ENCODE measurements around the gene AGK. TPM values are rescaled to one million over a fixed set of nuclear protein-coding genes. Genes with fewer than 3 reads are reported as not detected.

AGK gene
- total RNA-seq, 1 experiment from 2014 or later: 35.4 TPM

- no peak overlapping the region for H3K27ac Mint-ChIP-seq (ENCODE audit: low read depth, unreplicated experiment)
- ChIA-PET POLR2A (no interaction called here), CTCF (interaction anchor here (0.7 to 2.6 kb wide), 3 partner anchors 16 to 233 kb away, joined by 3 to 12 read pairs (median 3); no protein-coding TSS in a partner anchor)
These were observed 114.9 kb downstream of the AGK start for GRCh38 chr7:141666071-141666470.

GRCh38 chr7:141668853-141669252, 117.6 kb downstream of the AGK start:
- TF ChIP-seq, protein P1, sequence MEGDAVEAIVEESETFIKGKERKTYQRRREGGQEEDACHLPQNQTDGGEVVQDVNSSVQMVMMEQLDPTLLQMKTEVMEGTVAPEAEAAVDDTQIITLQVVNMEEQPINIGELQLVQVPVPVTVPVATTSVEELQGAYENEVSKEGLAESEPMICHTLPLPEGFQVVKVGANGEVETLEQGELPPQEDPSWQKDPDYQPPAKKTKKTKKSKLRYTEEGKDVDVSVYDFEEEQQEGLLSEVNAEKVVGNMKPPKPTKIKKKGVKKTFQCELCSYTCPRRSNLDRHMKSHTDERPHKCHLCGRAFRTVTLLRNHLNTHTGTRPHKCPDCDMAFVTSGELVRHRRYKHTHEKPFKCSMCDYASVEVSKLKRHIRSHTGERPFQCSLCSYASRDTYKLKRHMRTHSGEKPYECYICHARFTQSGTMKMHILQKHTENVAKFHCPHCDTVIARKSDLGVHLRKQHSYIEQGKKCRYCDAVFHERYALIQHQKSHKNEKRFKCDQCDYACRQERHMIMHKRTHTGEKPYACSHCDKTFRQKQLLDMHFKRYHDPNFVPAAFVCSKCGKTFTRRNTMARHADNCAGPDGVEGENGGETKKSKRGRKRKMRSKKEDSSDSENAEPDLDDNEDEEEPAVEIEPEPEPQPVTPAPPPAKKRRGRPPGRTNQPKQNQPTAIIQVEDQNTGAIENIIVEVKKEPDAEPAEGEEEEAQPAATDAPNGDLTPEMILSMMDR (IDR thresholded peaks at IDR 0.05; ENCODE audit: unreplicated experiment): no peak
- Mint-ChIP-seq H3K36me3 (ENCODE audit: insufficient read depth, unreplicated experiment) (peaks cover 19% of the 10 kb centered on the region), H3K4me3 (ENCODE audit: unreplicated experiment) (no peak overlapping the region), H3K4me1 (ENCODE audit: insufficient read depth, unreplicated experiment) (peaks cover under 1% of the 10 kb centered on the region), H3K27me3 (ENCODE audit: insufficient read depth, unreplicated experiment) (no peaks in the 10 kb centered on the region), H3K9me3 (ENCODE audit: unreplicated experiment) (no peaks in the 10 kb centered on the region), H3K27ac (ENCODE audit: low read depth, unreplicated experiment) (no peak overlapping the region)
- ChIA-PET POLR2A (interaction anchor here (1.1 kb wide), 1 partner anchor 8 kb away, joined by 6 read pairs; no protein-coding TSS in a partner anchor), CTCF (interaction anchor here (0.6 kb wide), 1 partner anchor 19 kb away, joined by 7 read pairs; no protein-coding TSS in a partner anchor)
- no TSS peak for BruUV-seq (replicated peaks)
- DNase-seq (ENCODE audit: unreplicated experiment): no peak
- intact Hi-C loops (cut with micrococcal nuclease): no loop called here

More at GRCh38 chr7:141666071-141666470, 114.9 kb downstream of the AGK start:
- no peaks in the 10 kb centered on the region for H3K9me3 Mint-ChIP-seq (ENCODE audit: unreplicated experiment)
- BruUV-seq (replicated peaks): no TSS peak
- H3K36me3 Mint-ChIP-seq (ENCODE audit: insufficient read depth, unreplicated experiment): peaks cover 25% of the 10 kb centered on the region
- no peak for DNase-seq (ENCODE audit: unreplicated experiment)
- H3K4me3 Mint-ChIP-seq (ENCODE audit: unreplicated experiment): no peak overlapping the region
- TF ChIP-seq, protein P1 (IDR thresholded peaks at IDR 0.05; ENCODE audit: unreplicated experiment): no peak
- intact Hi-C loops (cut with micrococcal nuclease): no loop called here
- no peaks in the 10 kb centered on the region for H3K4me1 Mint-ChIP-seq (ENCODE audit: insufficient read depth, unreplicated experiment)
- H3K27me3 Mint-ChIP-seq (ENCODE audit: insufficient read depth, unreplicated experiment): no peaks in the 10 kb centered on the region

- no peak overlapping the region for H3K4me3 Mint-ChIP-seq (ENCODE audit: unreplicated experiment)
- ChIA-PET CTCF (interaction anchor here (0.5 to 1.2 kb wide), 3 partner anchors 17 to 151 kb away, joined by 3 to 4 read pairs (median 4); no protein-coding TSS in a partner anchor), POLR2A (no interaction called here)
- peaks cover 19% of the 10 kb centered on the region for H3K36me3 Mint-ChIP-seq (ENCODE audit: insufficient read depth, unreplicated experiment)
- H3K4me1 Mint-ChIP-seq (ENCODE audit: insufficient read depth, unreplicated experiment): peaks cover 12% of the 10 kb centered on the region
- no peaks in the 10 kb centered on the region for H3K9me3 Mint-ChIP-seq (ENCODE audit: unreplicated experiment)
- TF ChIP-seq, protein P1 (IDR thresholded peaks at IDR 0.05; ENCODE audit: unreplicated experiment): no peak
- intact Hi-C loops (cut with micrococcal nuclease): no loop called here
- no TSS peak for BruUV-seq (replicated peaks)
- no peaks in the 10 kb centered on the region for H3K27me3 Mint-ChIP-seq (ENCODE audit: insufficient read depth, unreplicated experiment)
- DNase-seq (ENCODE audit: unreplicated experiment): no peak
- no peak overlapping the region for H3K27ac Mint-ChIP-seq (ENCODE audit: low read depth, unreplicated experiment)
These were observed 120.7 kb downstream of the AGK start for GRCh38 chr7:141671705-141672496.

GRCh38 chr7:141673346-141673745, 122.1 kb downstream of the AGK start:
- Mint-ChIP-seq H3K4me1 (ENCODE audit: insufficient read depth, unreplicated experiment) (peaks cover 12% of the 10 kb centered on the region), H3K9me3 (ENCODE audit: unreplicated experiment) (no peaks in the 10 kb centered on the region), H3K27me3 (ENCODE audit: insufficient read depth, unreplicated experiment) (no peaks in the 10 kb centered on the region), H3K36me3 (ENCODE audit: insufficient read depth, unreplicated experiment) (peaks cover 19% of the 10 kb centered on the region), H3K4me3 (ENCODE audit: unreplicated experiment) (no peak overlapping the region), H3K27ac (ENCODE audit: low read depth, unreplicated experiment) (no peak overlapping the region)
- POLR2A ChIA-PET: no interaction called here
- intact Hi-C loops (cut with micrococcal nuclease): no loop called here
- DNase-seq (ENCODE audit: unreplicated experiment): no peak
- TF ChIP-seq, protein P1 (IDR thresholded peaks at IDR 0.05; ENCODE audit: unreplicated experiment): no peak
- CTCF ChIA-PET: interaction anchor here (0.6 to 1.3 kb wide), 6 partner anchors 19 to 143 kb away, joined by 3 to 6 read pairs (median 3); no protein-coding TSS in a partner anchor
- BruUV-seq (replicated peaks): no TSS peak
